H1 (cell line): ENCODE data around the gene CSKMT. TPM values are rescaled to one million over a fixed set of nuclear protein-coding genes. Genes with fewer than 3 reads are reported as not detected.
A peak's percentile ranks its signal among the peaks of the same experiment; 100 is the strongest.

Source experiments
- CTCF ChIA-PET: fragments of 300-600 bp; sonication (Branson Sonifier 250); formaldehyde crosslinking; loops from one replicate; lab custom pipeline; 2021; ENCODE audit not compliant: partially characterized antibody; lab: Charles Lee
- POLR2A ChIA-PET: fragments of 300-600 bp; sonication (Branson Sonifier 250); formaldehyde crosslinking; loops from one replicate; lab custom pipeline; 2021; ENCODE audit warnings: inconsistent platforms; ENCODE audit not compliant: partially characterized antibody; lab: Charles Lee
- DNase-seq, 2 experiments: peaks; one replicate each; pipeline versions ENCODE4 v3.0.0 to v3.0.0-alpha.2; 2010 to 2022; ENCODE audit warnings: low spot score in 2 of 2, low read depth in 1 of 2, mixed read lengths in 1 of 2
- FAIRE-seq: peaks from 2 replicates; lab custom pipeline; 2011; peaks lifted over from hg19 to GRCh38; lab: Jason Lieb, UNC
- H2AFZ ChIP-seq: 2 replicates; pipeline ENCODE4 v1.8.1; 2012; ENCODE audit warnings: low read length, inconsistent platforms
- H2AK5ac ChIP-seq: 2 replicates; pipeline ENCODE4 v1.6.1; 2013; ENCODE audit warnings: low read depth, low read length
- H2BK120ac ChIP-seq: replicated peaks from 2 replicates; pipeline ENCODE3; 2013; ENCODE audit warnings: low read depth, low read length, inconsistent platforms
- H2BK12ac ChIP-seq: 2 replicates; pipeline ENCODE4 v1.6.1; 2013; ENCODE audit warnings: low read depth, low read length
- H2BK15ac ChIP-seq: 2 replicates; pipeline ENCODE4 v1.6.1; 2013; ENCODE audit warnings: low read length
- H2BK20ac ChIP-seq: 2 replicates; pipeline ENCODE4 v1.6.1; 2013; ENCODE audit warnings: low read length
- H2BK5ac ChIP-seq: 2 replicates; pipeline ENCODE4 v1.6.1; 2013; ENCODE audit warnings: low read depth, low read length
- H3K14ac ChIP-seq: 2 replicates; pipeline ENCODE4 v1.6.1; 2013; ENCODE audit warnings: inconsistent platforms; ENCODE audit not compliant: insufficient read length
- H3K18ac ChIP-seq: 2 replicates; pipeline ENCODE4 v1.6.1; 2013; ENCODE audit warnings: low read length; ENCODE audit errors: extremely low read depth
- H3K23ac ChIP-seq: 2 replicates; pipeline ENCODE4 v1.6.1; 2013; ENCODE audit warnings: inconsistent platforms; ENCODE audit not compliant: insufficient read length
- H3K23me2 ChIP-seq: 2 replicates; pipeline ENCODE4 v1.6.1; 2013; ENCODE audit warnings: low read depth, low read length
- H3K27ac ChIP-seq: 2 replicates; pipeline ENCODE4 v1.6.1; 2011; ENCODE audit warnings: low read depth, low read length, inconsistent platforms
- H3K27me3 ChIP-seq, 4 experiments: replicated peaks in 1 of 4; 1 replicate in 1 of 4; 2 replicates in 3 of 4; pipeline versions ENCODE4 v1.6.1 to v1.8.1; 2011 to 2013; ENCODE audit warnings: low read length in 3 of 4, mild to moderate bottlenecking in 3 of 4, inconsistent platforms in 2 of 4, mixed read lengths in 2 of 4, moderate library complexity in 1 of 4; ENCODE audit not compliant: control insufficient read depth in 3 of 4, insufficient read depth in 3 of 4; ENCODE audit errors: extremely low read depth in 1 of 4
- H3K36me3 ChIP-seq, 4 experiments: 2 replicates each; pipeline versions ENCODE4 v1.6.1 to v1.8.1; 2011 to 2013; ENCODE audit warnings: mild to moderate bottlenecking in 4 of 4, low read length in 3 of 4, moderate library complexity in 2 of 4, control low read depth in 1 of 4, inconsistent platforms in 1 of 4; ENCODE audit not compliant: insufficient read depth in 4 of 4, control insufficient read depth in 2 of 4
- H3K4ac ChIP-seq: replicated peaks from 2 replicates; pipeline ENCODE3; 2013; ENCODE audit warnings: low read length, low read depth, mixed read lengths, inconsistent platforms; ENCODE audit not compliant: insufficient read length
- H3K4me1 ChIP-seq, 4 experiments: replicated peaks in 1 of 4; 1 replicate in 1 of 4; 2 replicates in 3 of 4; pipeline versions ENCODE4 v1.6.1 to v1.8.1; 2011 to 2013; ENCODE audit warnings: low read length in 3 of 4, inconsistent platforms in 2 of 4, mixed read lengths in 1 of 4; ENCODE audit not compliant: insufficient read depth in 4 of 4, control insufficient read depth in 3 of 4
- H3K4me2 ChIP-seq, 2 experiments: 2 replicates each; pipeline versions ENCODE4 v1.6.1 to v1.8.1; 2011 to 2013; ENCODE audit warnings: low read depth in 2 of 2, low read length in 2 of 2, control low read depth in 1 of 2, inconsistent platforms in 1 of 2, mild to moderate bottlenecking in 1 of 2; ENCODE audit not compliant: insufficient read depth in 1 of 2
- H3K4me3 ChIP-seq, 4 experiments: fragments of 200-600, 300-600 bp in 1 of 4; sonication (generic), shearing (Covaris generic), sonication (Bioruptor Twin) in 1 of 4; 2 replicates each; pipeline versions ENCODE4 v1.5.1 to v1.8.1; 2011 to 2016; ENCODE audit warnings: low read length in 4 of 4, low read depth in 3 of 4, control low read depth in 2 of 4, inconsistent platforms in 2 of 4, mild to moderate bottlenecking in 2 of 4, mixed read lengths in 1 of 4, moderate library complexity in 1 of 4; ENCODE audit not compliant: insufficient read depth in 2 of 4; ENCODE audit errors: extremely low read depth in 1 of 4
- H3K56ac ChIP-seq: replicated peaks from 2 replicates; pipeline ENCODE3; 2013; ENCODE audit warnings: low read depth, mild to moderate bottlenecking, mixed read lengths, low read length, inconsistent platforms; ENCODE audit not compliant: insufficient read length
- H3K79me1 ChIP-seq: 2 replicates; pipeline ENCODE4 v1.6.1; 2013; ENCODE audit warnings: low read depth, low read length, control low read depth
- H3K79me2 ChIP-seq, 2 experiments: 2 replicates each; pipeline versions ENCODE4 v1.6.1 to v1.8.1; 2012 to 2013; ENCODE audit warnings: low read length in 2 of 2, mild to moderate bottlenecking in 2 of 2, inconsistent platforms in 1 of 2; ENCODE audit not compliant: insufficient read depth in 2 of 2, control insufficient read depth in 1 of 2
- H3K9ac ChIP-seq, 4 experiments: replicated peaks in 1 of 4; 1 replicate in 1 of 4; 2 replicates in 3 of 4; pipeline versions ENCODE4 v1.6.1 to v1.8.1; 2011 to 2013; ENCODE audit warnings: low read depth in 3 of 4, low read length in 3 of 4, control low read depth in 2 of 4, mild to moderate bottlenecking in 2 of 4, moderate library complexity in 2 of 4, inconsistent platforms in 1 of 4; ENCODE audit errors: extremely low read depth in 1 of 4
- H3K9me3 ChIP-seq, 2 experiments: 2 replicates each; pipeline versions ENCODE4 v1.6.1 to v1.8.1; 2012 to 2013; ENCODE audit warnings: mild to moderate bottlenecking in 2 of 2, moderate library complexity in 2 of 2, control low read depth in 1 of 2, inconsistent platforms in 1 of 2, low read depth in 1 of 2, low read length in 1 of 2, mixed read lengths in 1 of 2; ENCODE audit not compliant: insufficient read depth in 2 of 2
- H4K20me1 ChIP-seq, 2 experiments: replicated peaks in 1 of 2; 2 replicates each; pipeline versions ENCODE3 to v1.8.1; 2011 to 2013; ENCODE audit warnings: inconsistent platforms in 2 of 2, low read length in 2 of 2, mild to moderate bottlenecking in 1 of 2; ENCODE audit not compliant: insufficient read depth in 2 of 2, control insufficient read depth in 1 of 2
- H4K5ac ChIP-seq: 2 replicates; pipeline ENCODE4 v1.6.1; 2013; ENCODE audit warnings: low read length, low read depth, mixed read lengths, inconsistent platforms; ENCODE audit not compliant: insufficient read length
- H4K8ac ChIP-seq: 2 replicates; pipeline ENCODE4 v1.8.0; 2013; ENCODE audit warnings: mild to moderate bottlenecking, moderate library complexity, low read length, inconsistent platforms; ENCODE audit not compliant: insufficient read depth; ENCODE audit errors: extremely low read depth
- H4K91ac ChIP-seq: replicated peaks from 2 replicates; pipeline ENCODE3; 2013; ENCODE audit warnings: low read length, mixed read lengths, inconsistent platforms; ENCODE audit not compliant: insufficient read length
- BCL11A ChIP-seq, 2 experiments: IDR thresholded peaks; one replicate each; pipeline ENCODE4 v1.6.1; 2011; ENCODE audit warnings: low read depth in 2 of 2, low read length in 2 of 2, mild to moderate bottlenecking in 2 of 2
- EP300 ChIP-seq, 2 experiments: IDR thresholded peaks; 1 replicate in 1 of 2; 2 replicates in 1 of 2; pipeline ENCODE4 v1.6.1; 2011 to 2012; ENCODE audit warnings: low read depth in 2 of 2, low read length in 2 of 2, mild to moderate bottlenecking in 2 of 2, borderline replicate concordance in 1 of 2, inconsistent platforms in 1 of 2, moderate library complexity in 1 of 2
- KDM4A ChIP-seq: IDR thresholded peaks from one replicate; pipeline ENCODE4 v1.7.1; 2012; ENCODE audit warnings: low read depth, mild to moderate bottlenecking, moderate library complexity, low read length, inconsistent platforms; ENCODE audit not compliant: severe bottlenecking
- POLR2AphosphoS5 ChIP-seq: IDR thresholded peaks from 2 replicates; pipeline ENCODE4 v1.6.1; 2011; ENCODE audit warnings: low read depth, low read length
- RXRA ChIP-seq: IDR thresholded peaks from 2 replicates; pipeline ENCODE4 v1.6.1; 2011; ENCODE audit warnings: low read depth, mild to moderate bottlenecking, low read length, moderate library complexity; ENCODE audit not compliant: insufficient read depth
- SAP30 ChIP-seq: fragments of 300-600 bp; sonication (generic); IDR thresholded peaks from 2 replicates; pipeline ENCODE4 v1.7.1; 2012; ENCODE audit warnings: low read length, moderate library complexity, mild to moderate bottlenecking, inconsistent platforms; ENCODE audit not compliant: insufficient read depth, insufficient replicate concordance
- SP4 ChIP-seq: IDR thresholded peaks from 2 replicates; pipeline ENCODE4 v1.6.1; 2012; ENCODE audit warnings: low read length, inconsistent platforms
- TAF7 ChIP-seq: optimal IDR thresholded peaks from 2 replicates; pipeline ENCODE3; 2011; ENCODE audit warnings: low read depth, mild to moderate bottlenecking, inconsistent platforms, low read length, moderate library complexity, borderline replicate concordance
- WGBS, 2 experiments: shearing (Covaris generic) in 1 of 2; methylation state at CpG; one replicate each; pipeline versions ENCODE4 v1.1.6 to v1.1.7; 2013 to 2015; ENCODE audit warnings: low lambda C conversion rate in 2 of 2, mixed read lengths in 2 of 2, inconsistent platforms in 1 of 2, low coverage in 1 of 2, missing lambda C conversion rate in 1 of 2; ENCODE audit not compliant: insufficient replicate concordance in 2 of 2, insufficient coverage in 1 of 2, insufficient read length in 1 of 2; ENCODE audit errors: extremely low coverage in 1 of 2, missing lambda C conversion rate in 1 of 2; 5-methylcytosine and 5-hydroxymethylcytosine counted together
- polyA plus RNA-seq, 7 experiments: library from polyadenylated mRNA; depleted of rRNA in 3 of 7; stranded (reverse) in 5 of 7; unstranded in 2 of 7; fragments of >200 nt in 5 of 7; fragments of 200-250 nt in 2 of 7; gene quantifications; 1 replicate in 5 of 7; 2 replicates in 1 of 7; 4 replicates in 1 of 7; pipeline versions ENCODE4 v1.2.1 to v1.2.3, GENCODE V29; 2011 to 2013; ENCODE audit warnings: missing spikeins in 2 of 7, mixed read lengths in 2 of 7
- total RNA-seq: library from RNA; stranded (reverse); fragmentation: NEBNext Ultra II Directional; extraction: Animal tissue kit (Norgen Biotek cat#: 25700); gene quantifications from 2 replicates; pipeline ENCODE4 v1.2.1, GENCODE V29; 2021

The CSKMT gene
- total and polyA plus RNA-seq, 2 of the 8 experiments (the other 6 are each of a cell fraction or from before 2014, with no cell fraction given): 12.0 to 66.1 TPM

GRCh38 chr11:62665599-62666258 is 617 bp downstream of the CSKMT start:
- Histone ChIP-seq H3K9ac (peak overlapping the region; percentile 75 to 92 (median 90)), H2BK5ac (peak overlapping the region; percentile 80), H3K56ac (peak overlapping the region; percentile 93), H3K4me3 (peak overlapping the region; percentile 83 to 98 (median 95)), H2BK120ac (no peak overlapping the region), H2BK20ac (no peak overlapping the region), H4K8ac (no peak overlapping the region; the same call in 1 of the 2 replicates), H2BK15ac (no peak overlapping the region), H3K18ac (peak overlapping the region; percentile 72), H3K14ac (peak overlapping the region; percentile 2), H2AK5ac (peak overlapping the region; percentile 0; the same call in 1 of the 2 replicates), H3K27me3 (no peaks in the 10 kb centered on the region), H2BK12ac (no peak overlapping the region), H4K5ac (peak overlapping the region; percentile 84), H3K4me1 (peaks cover 4 to 11% (median 8%) of the 10 kb centered on the region in 4 experiments), H3K9me3 (no peaks in the 10 kb centered on the region), H4K20me1 (peaks cover 3 to 6% of the 10 kb centered on the region in 2 experiments), H3K23me2 (peaks cover 12% of the 10 kb centered on the region), H3K4ac (peak overlapping the region; percentile 7), H3K79me2 (peaks cover 7 to 33% of the 10 kb centered on the region in 2 experiments; a peak in 3 of 4 replicates), H4K91ac (peak overlapping the region; percentile 83), H3K36me3 (peaks cover 11 to 37% (median 20%) of the 10 kb centered on the region in 4 experiments), H2AFZ (no peak overlapping the region), H3K4me2 (peak overlapping the region; percentile 77 to 86), H3K27ac (peak overlapping the region; percentile 73), H3K23ac (no peak overlapping the region), H3K79me1 (peaks cover 5% of the 10 kb centered on the region)
- no peak for DNase-seq
- 7% methylated on average over 37 of the region's 39 CpGs; no CpG with 5 or more reads in 1 of the 2 experiments for WGBS, 2 experiments
- ChIA-PET CTCF (interaction anchor here (0.7 to 1.9 kb wide), 16 partner anchors 10 to 1526 kb away, joined by 3 to 8 read pairs (median 3); partner anchors contain the start of genes BSCL2, GNG3, INTS5 and TUT1), POLR2A (interaction anchor here (0.6 to 61.4 kb wide), 60 partner anchors 5 to 859 kb away, joined by 3 to 2041 read pairs (median 6); partner anchors contain the start of genes B3GAT3, BSCL2, C11orf98 and CSKMT)
- TF ChIP-seq KDM4A (no peak), SAP30 (peak; percentile 56), POLR2AphosphoS5 (peak; percentile 80; the same call in 1 of the 2 replicates), BCL11A (IDR thresholded peaks at IDR 0.05; ENCODE audit: low read depth in 2 of 2, low read length in 2 of 2) (no peak), TAF7 (peak; percentile 14), RXRA (no peak), SP4 (no peak), EP300 (IDR thresholded peaks at IDR 0.05; ENCODE audit: borderline replicate concordance in 1 of 2, low read depth in 2 of 2, low read length in 2 of 2) (no peak)
- no peak for FAIRE-seq
